OCI-LY3 (cell line): ENCODE results near the gene FAM151A.

Experiments used
- H2AFZ ChIP-seq: fragments of 200-600, 300-600 bp; shearing (Covaris generic); 2 replicates; pipeline ENCODE4 v1.6.0; 2014; ENCODE audit warnings: antibody characterized with exemption, low read depth, low read length
- H3K27ac ChIP-seq: fragments of 200-600, 300-600 bp; sonication (generic); 2 replicates; pipeline ENCODE4 v1.5.1; 2014; ENCODE audit warnings: mild to moderate bottlenecking, low read length, moderate library complexity, mixed read lengths
- H3K27me3 ChIP-seq: fragments of 200-600, 300-600 bp; sonication (generic); 2 replicates; pipeline ENCODE4 v1.6.1; 2014; ENCODE audit warnings: low read depth, low read length, mixed read lengths
- H3K36me3 ChIP-seq: fragments of 200-600, 300-600 bp; sonication (generic); replicated peaks from 2 replicates; pipeline ENCODE3; 2014; ENCODE audit warnings: low read depth, low read length, mixed read lengths
- H3K4me1 ChIP-seq: fragments of 300-600, 200-600 bp; sonication (generic); 2 replicates; pipeline ENCODE4 v1.6.1; 2014; ENCODE audit warnings: low read length, mixed read lengths
- H3K4me2 ChIP-seq: fragments of 200-600, 300-600 bp; sonication (generic); 2 replicates; pipeline ENCODE4 v1.6.1; 2014; ENCODE audit warnings: low read length, mixed read lengths
- H3K4me3 ChIP-seq: fragments of 300-600, 200-600 bp; sonication (generic); 2 replicates; pipeline ENCODE4 v1.5.1; 2014; ENCODE audit warnings: antibody characterized with exemption, mild to moderate bottlenecking, low read length, moderate library complexity
- H3K79me2 ChIP-seq: fragments of 300-600, 200-600 bp; shearing (Covaris generic); 2 replicates; pipeline ENCODE4 v1.6.1; 2014; ENCODE audit warnings: mild to moderate bottlenecking, low read length, mixed read lengths
- H3K9ac ChIP-seq: fragments of 300-600, 200-600 bp; shearing (Covaris generic); 2 replicates; pipeline ENCODE4 v1.6.0; 2014; ENCODE audit warnings: mild to moderate bottlenecking, low read length, moderate library complexity
- H3K9me3 ChIP-seq: fragments of 200-600, 300-600 bp; shearing (Covaris generic); 2 replicates; pipeline ENCODE4 v1.6.1; 2014; ENCODE audit warnings: low read length, mixed read lengths; ENCODE audit not compliant: insufficient read depth
- H4K20me1 ChIP-seq: fragments of 200-600, 300-600 bp; sonication (generic); 2 replicates; pipeline ENCODE4 v1.6.1; 2016; ENCODE audit warnings: low read length, mixed read lengths; ENCODE audit not compliant: insufficient read depth
- CTCF ChIP-seq: fragments of 200-600, 300-600 bp; sonication (generic); IDR thresholded peaks from 2 replicates; pipeline ENCODE4 v1.5.1; 2014; ENCODE audit warnings: antibody characterized with exemption, low read length, low read depth
- EZH2phosphoT487 ChIP-seq: fragments of 200-600 bp; shearing (Covaris generic); IDR thresholded peaks from 2 replicates; pipeline ENCODE4 v1.6.1; 2018; ENCODE audit warnings: antibody characterized with exemption, mixed run types, low read depth

The FAM151A gene

GRCh38 chr1:54600947-54601721 is 22.2 kb downstream of the FAM151A start:
- Histone ChIP-seq H4K20me1 (no peaks in the 10 kb centered on the region), H3K27me3 (no peaks in the 10 kb centered on the region), H3K79me2 (no peaks in the 10 kb centered on the region), H3K9ac (no peak overlapping the region), H3K9me3 (no peaks in the 10 kb centered on the region), H2AFZ (no peak overlapping the region), H3K36me3 (no peaks in the 10 kb centered on the region), H3K27ac (no peak overlapping the region), H3K4me3 (no peak overlapping the region), H3K4me2 (no peak overlapping the region), H3K4me1 (no peaks in the 10 kb centered on the region)
- no peak for TF ChIP-seq CTCF
- TF ChIP-seq EZH2phosphoT487 = no peak

GRCh38 chr1:54599211-54599823 is 24.0 kb downstream of the FAM151A start:
- no peak overlapping the region for H3K9ac ChIP-seq

GRCh38 chr1:54597455-54598030 is 25.8 kb downstream of the FAM151A start:
- H3K9ac ChIP-seq = no peak overlapping the region
- H3K4me1 ChIP-seq = no peaks in the 10 kb centered on the region
- H2AFZ ChIP-seq = no peak overlapping the region
- no peaks in the 10 kb centered on the region for H4K20me1 ChIP-seq
- H3K4me2 ChIP-seq = no peak overlapping the region
- TF ChIP-seq EZH2phosphoT487 (no peak), CTCF (no peak)
- no peaks in the 10 kb centered on the region for H3K79me2 ChIP-seq
- no peaks in the 10 kb centered on the region for H3K27me3 ChIP-seq
- no peaks in the 10 kb centered on the region for H3K9me3 ChIP-seq
- no peaks in the 10 kb centered on the region for H3K36me3 ChIP-seq
- no peak overlapping the region for H3K4me3 ChIP-seq
- H3K27ac ChIP-seq = no peak overlapping the region

More at GRCh38 chr1:54599211-54599823, 24.0 kb downstream of the FAM151A start:
- H3K27ac ChIP-seq = no peak overlapping the region
- H4K20me1 ChIP-seq = no peaks in the 10 kb centered on the region
- H3K9me3 ChIP-seq = no peaks in the 10 kb centered on the region
- no peaks in the 10 kb centered on the region for H3K79me2 ChIP-seq
- H3K4me1 ChIP-seq = no peaks in the 10 kb centered on the region
- H3K4me2 ChIP-seq = no peak overlapping the region
- no peaks in the 10 kb centered on the region for H3K36me3 ChIP-seq
- TF ChIP-seq EZH2phosphoT487 (no peak), CTCF (no peak)
- no peak overlapping the region for H2AFZ ChIP-seq
- H3K27me3 ChIP-seq = no peaks in the 10 kb centered on the region
- H3K4me3 ChIP-seq = no peak overlapping the region

GRCh38 chr1:54596756-54597155 is 26.6 kb downstream of the FAM151A start:
- Histone ChIP-seq H3K27me3 (no peaks in the 10 kb centered on the region), H3K9me3 (no peaks in the 10 kb centered on the region), H4K20me1 (no peaks in the 10 kb centered on the region), H3K79me2 (no peaks in the 10 kb centered on the region), H3K4me1 (no peaks in the 10 kb centered on the region), H3K36me3 (no peaks in the 10 kb centered on the region), H3K4me2 (no peak overlapping the region), H2AFZ (no peak overlapping the region), H3K9ac (no peak overlapping the region), H3K27ac (no peak overlapping the region), H3K4me3 (no peak overlapping the region)
- TF ChIP-seq CTCF = no peak
- no peak for TF ChIP-seq EZH2phosphoT487
